GM21528 (cell line): Measurements from ENCODE around the gene FYN.

Experiments
- ATAC-seq: cut with Tn5 transposase; IDR thresholded peaks from one replicate; pipeline ENCODE4 v1.9.1; 2021; ENCODE audit warnings: mild to moderate bottlenecking, moderate library complexity; ENCODE audit not compliant: unreplicated experiment, low FRiP score

Gene FYN

GRCh38 chr6:111812060-111813038, 60.9 kb downstream of the FYN start:
- no peak for ATAC-seq

GRCh38 chr6:111810294-111811131, 62.7 kb downstream of the FYN start:
- ATAC-seq = no peak

GRCh38 chr6:111809766-111810165, 63.5 kb downstream of the FYN start:
- ATAC-seq = no peak

- ATAC-seq = no peak
Observed at GRCh38 chr6:111809264-111809663, 64.0 kb downstream of the FYN start.

GRCh38 chr6:111808493-111808892, 64.8 kb downstream of the FYN start:
- no peak for ATAC-seq

- no peak for ATAC-seq
Observed at GRCh38 chr6:111806561-111807497, 66.4 kb downstream of the FYN start.

GRCh38 chr6:111806165-111806547, 67.1 kb downstream of the FYN start:
- ATAC-seq = peak; percentile 20

- ATAC-seq = peak; percentile 51
Observed at GRCh38 chr6:111805511-111806164, 67.6 kb downstream of the FYN start.

- ATAC-seq = peak; percentile 52
Observed at GRCh38 chr6:111804627-111805235, 68.5 kb downstream of the FYN start.

GRCh38 chr6:111803804-111804203, 69.4 kb downstream of the FYN start:
- no peak for ATAC-seq

GRCh38 chr6:111803371-111803770, 69.9 kb downstream of the FYN start:
- ATAC-seq = no peak

GRCh38 chr6:111802720-111803330, 70.4 kb downstream of the FYN start:
- ATAC-seq = no peak

GRCh38 chr6:111802015-111802414, 71.2 kb downstream of the FYN start:
- ATAC-seq = no peak

- no peak for ATAC-seq
Observed at GRCh38 chr6:111800821-111801220, 72.4 kb downstream of the FYN start.

GRCh38 chr6:111800259-111800765, 72.9 kb downstream of the FYN start:
- no peak for ATAC-seq

GRCh38 chr6:111799576-111800258, 73.5 kb downstream of the FYN start:
- ATAC-seq = no peak

- no peak for ATAC-seq
Observed at GRCh38 chr6:111798281-111798725, 74.9 kb downstream of the FYN start.

GRCh38 chr6:111796310-111796918, 76.8 kb downstream of the FYN start:
- ATAC-seq = no peak
